ENCODE measurements around the gene MAGEB4.
"Not testable (repeated sequence)": the region's sequence is repeated elsewhere in the genome, so short reads cannot be mapped to it uniquely, and the experiment has no call there.

The MAGEB4 gene, protein sequence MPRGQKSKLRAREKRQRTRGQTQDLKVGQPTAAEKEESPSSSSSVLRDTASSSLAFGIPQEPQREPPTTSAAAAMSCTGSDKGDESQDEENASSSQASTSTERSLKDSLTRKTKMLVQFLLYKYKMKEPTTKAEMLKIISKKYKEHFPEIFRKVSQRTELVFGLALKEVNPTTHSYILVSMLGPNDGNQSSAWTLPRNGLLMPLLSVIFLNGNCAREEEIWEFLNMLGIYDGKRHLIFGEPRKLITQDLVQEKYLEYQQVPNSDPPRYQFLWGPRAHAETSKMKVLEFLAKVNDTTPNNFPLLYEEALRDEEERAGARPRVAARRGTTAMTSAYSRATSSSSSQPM

DNA sequence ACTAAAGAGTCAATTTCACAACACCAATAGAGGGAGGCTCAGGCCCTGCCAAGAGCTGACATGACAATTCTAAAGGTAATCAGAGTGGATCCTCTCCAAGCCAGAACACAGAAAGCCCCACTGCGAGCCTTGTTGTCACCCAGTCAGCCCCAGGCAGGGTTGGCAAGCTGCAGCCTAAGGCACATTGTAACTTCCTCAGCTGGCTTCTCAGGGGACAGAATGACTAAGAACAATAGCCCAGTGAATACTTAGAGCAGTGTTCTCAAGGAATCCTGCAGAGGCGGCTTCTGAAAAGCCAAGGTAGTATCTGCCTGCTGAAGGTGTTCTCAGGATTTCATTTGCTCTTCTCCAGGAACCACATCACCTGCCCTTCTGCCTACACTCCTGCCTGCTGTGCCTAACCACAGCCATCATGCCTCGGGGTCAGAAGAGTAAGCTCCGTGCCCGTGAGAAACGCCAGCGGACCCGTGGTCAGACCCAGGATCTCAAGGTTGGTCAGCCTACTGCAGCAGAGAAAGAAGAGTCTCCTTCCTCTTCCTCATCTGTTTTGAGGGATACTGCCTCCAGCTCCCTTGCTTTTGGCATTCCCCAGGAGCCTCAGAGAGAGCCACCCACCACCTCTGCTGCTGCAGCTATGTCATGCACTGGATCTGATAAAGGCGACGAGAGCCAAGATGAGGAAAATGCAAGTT is at the start of gene MAGEB4:
MAGEB4 (plus strand) TSS at position 277 of the 692 bp plus-strand sequence; CDS start at position 413, 136 bp downstream.
- no peak within 1 kb of the TSS for H3K4me3 ChIP-seq (ENCODE audit: low read depth, low read length)
- TF ChIP-seq, protein P1, sequence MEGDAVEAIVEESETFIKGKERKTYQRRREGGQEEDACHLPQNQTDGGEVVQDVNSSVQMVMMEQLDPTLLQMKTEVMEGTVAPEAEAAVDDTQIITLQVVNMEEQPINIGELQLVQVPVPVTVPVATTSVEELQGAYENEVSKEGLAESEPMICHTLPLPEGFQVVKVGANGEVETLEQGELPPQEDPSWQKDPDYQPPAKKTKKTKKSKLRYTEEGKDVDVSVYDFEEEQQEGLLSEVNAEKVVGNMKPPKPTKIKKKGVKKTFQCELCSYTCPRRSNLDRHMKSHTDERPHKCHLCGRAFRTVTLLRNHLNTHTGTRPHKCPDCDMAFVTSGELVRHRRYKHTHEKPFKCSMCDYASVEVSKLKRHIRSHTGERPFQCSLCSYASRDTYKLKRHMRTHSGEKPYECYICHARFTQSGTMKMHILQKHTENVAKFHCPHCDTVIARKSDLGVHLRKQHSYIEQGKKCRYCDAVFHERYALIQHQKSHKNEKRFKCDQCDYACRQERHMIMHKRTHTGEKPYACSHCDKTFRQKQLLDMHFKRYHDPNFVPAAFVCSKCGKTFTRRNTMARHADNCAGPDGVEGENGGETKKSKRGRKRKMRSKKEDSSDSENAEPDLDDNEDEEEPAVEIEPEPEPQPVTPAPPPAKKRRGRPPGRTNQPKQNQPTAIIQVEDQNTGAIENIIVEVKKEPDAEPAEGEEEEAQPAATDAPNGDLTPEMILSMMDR (IDR thresholded peaks at IDR 0.05; ENCODE audit: borderline replicate concordance, insufficient read depth, low read depth, low read length) = no peak

DNA sequence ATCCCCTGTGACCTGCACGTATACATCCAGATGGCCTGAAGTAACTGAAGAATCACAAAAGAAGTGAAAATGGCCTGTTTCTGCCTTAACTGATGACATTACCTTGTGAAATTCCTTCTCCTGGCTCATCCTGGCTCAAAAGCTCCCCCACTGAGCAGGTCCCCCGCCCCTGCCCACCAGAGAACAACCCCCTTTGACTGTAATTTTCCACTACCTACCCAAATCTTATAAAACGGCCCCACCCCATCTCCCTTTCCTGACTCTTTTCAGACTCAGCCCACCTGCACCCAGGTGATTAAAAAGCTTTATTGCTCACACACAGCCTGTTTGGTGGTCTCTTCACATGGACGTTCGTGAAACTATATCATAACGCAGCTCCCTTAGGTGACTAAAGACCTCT is 47.9 kb upstream of the MAGEB4 start:
- H3K4me3 ChIP-seq (ENCODE audit: low read depth, low read length) = not testable (repeated sequence)

DNA sequence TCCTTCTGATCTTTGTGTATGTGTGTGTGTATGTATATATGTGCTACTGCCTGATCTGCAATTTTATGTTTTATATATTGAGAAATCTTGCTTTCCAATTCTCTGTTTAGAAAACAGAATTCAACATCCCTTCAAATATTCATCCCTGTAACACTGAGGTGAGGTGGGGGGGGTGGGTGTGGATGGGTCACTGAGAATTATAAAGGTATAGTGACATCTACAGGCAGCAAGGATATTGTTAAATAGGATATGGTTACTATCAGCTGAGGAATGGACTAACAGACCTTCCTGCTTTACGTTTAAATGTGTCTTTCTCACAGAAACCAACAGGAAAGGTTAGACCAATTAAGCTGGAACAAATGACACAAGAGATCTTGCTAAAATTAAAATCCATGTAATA is 45.5 kb upstream of the MAGEB4 start:
- no peak overlapping the region for H3K4me3 ChIP-seq (ENCODE audit: low read depth, low read length)
- TF ChIP-seq, protein P1 (IDR thresholded peaks at IDR 0.05; ENCODE audit: borderline replicate concordance, insufficient read depth, low read depth, low read length) = 0 out of 2 replicates have a peak, but pooled peaks have one; percentile 4

DNA sequence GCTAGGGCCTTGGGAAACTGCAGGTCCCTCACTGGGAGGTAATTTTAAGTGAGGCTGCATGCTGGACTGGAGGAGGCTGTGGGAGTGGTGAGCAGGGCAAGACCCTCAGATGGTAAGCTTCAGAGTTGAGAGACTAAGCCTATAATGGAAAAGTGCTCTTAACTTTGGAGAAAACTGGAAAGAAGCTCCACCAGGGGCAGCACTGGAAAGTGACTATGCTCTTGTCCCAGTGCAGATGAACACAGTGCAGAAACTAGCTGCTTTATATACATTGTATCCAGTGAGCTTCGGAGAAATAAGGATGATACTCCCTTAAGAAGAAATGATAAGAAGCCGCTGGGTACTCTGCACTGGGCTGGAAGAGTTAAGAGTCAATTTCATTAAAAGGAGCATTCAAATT is 29.6 kb upstream of the MAGEB4 start:
- TF ChIP-seq, protein P1 (IDR thresholded peaks at IDR 0.05; ENCODE audit: borderline replicate concordance, insufficient read depth, low read depth, low read length) = no peak
- H3K4me3 ChIP-seq (ENCODE audit: low read depth, low read length) = no peak overlapping the region

DNA sequence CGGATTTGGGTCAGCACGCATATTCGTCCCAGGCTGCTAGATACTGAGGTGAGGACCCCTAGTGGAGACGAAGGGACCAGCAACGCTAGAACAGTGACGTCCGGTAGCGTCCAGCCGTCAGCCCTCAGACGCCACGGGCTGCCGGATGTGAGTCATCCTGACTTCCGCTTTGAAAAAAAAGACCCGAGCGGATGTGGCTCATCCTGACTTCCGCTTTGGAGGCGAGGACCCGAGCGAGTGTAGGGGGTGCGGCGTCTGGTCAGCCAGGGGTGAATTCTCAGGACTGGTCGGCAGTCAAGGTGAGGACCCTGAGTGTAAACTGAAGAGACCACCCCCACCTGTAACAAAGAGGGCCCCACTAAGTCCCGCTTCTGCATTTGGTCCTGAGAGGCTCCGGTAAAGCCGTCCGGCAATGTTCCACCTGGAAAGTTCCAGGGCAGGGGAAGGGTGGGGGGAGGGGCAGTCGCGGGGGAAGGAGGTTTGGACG is 26.4 kb upstream of the MAGEB4 start, which contains the start of gene MAGEB2:
MAGEB2 (plus strand) TSS at position 207 of the 487 bp plus-strand sequence. CDS start 3,018 bp downstream, outside the sequence.
- no peak within 1 kb of the TSS for H3K4me3 ChIP-seq (ENCODE audit: low read depth, low read length)
- TF ChIP-seq, protein P1 (IDR thresholded peaks at IDR 0.05; ENCODE audit: borderline replicate concordance, insufficient read depth, low read depth, low read length) = peak; percentile 35; the same call in 1 of the 2 replicates

DNA sequence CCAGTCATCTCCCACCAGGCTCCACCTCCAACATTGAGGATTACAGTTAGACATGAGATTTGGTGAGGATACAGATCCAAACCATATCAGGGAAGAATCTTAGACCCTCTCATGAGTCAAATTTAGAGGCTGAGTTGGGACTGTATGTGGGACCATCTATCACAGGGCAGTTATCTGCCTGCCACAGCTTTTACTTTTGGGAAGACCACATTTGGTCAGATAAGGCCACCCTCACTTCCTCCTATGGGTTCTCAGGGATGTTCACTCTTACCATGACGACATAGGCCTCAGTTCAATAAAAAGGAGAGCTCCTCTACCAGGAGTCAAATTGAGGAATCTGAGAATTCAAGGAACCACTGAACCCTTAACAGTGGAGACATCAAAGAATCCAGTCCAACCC is 24.3 kb upstream of the MAGEB4 start:
- TF ChIP-seq, protein P1 (IDR thresholded peaks at IDR 0.05; ENCODE audit: borderline replicate concordance, insufficient read depth, low read depth, low read length) = no peak
- H3K4me3 ChIP-seq (ENCODE audit: low read depth, low read length) = no peak overlapping the region

DNA sequence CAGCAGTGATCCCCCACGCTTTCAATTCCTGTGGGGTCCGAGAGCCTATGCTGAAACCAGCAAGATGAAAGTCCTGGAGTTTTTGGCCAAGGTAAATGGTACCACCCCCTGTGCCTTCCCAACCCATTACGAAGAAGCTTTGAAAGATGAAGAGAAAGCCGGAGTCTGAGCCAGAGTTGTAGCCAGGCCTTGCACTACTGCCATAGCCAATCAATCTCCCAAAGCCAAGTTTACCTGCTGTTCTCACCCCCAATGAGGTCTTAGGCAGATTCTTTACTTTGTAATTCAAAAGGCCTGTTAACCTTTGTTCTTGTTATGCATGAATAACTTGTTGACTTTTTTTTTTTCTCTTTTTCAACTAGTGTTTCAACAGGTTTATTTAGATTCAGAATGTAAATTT is 22.4 kb upstream of the MAGEB4 start:
- TF ChIP-seq, protein P1 (IDR thresholded peaks at IDR 0.05; ENCODE audit: borderline replicate concordance, insufficient read depth, low read depth, low read length) = no peak
- H3K4me3 ChIP-seq (ENCODE audit: low read depth, low read length) = no peak overlapping the region

Data from GM12875 (cell line).